ENCODE data around the gene ATPAF1.

DNA sequence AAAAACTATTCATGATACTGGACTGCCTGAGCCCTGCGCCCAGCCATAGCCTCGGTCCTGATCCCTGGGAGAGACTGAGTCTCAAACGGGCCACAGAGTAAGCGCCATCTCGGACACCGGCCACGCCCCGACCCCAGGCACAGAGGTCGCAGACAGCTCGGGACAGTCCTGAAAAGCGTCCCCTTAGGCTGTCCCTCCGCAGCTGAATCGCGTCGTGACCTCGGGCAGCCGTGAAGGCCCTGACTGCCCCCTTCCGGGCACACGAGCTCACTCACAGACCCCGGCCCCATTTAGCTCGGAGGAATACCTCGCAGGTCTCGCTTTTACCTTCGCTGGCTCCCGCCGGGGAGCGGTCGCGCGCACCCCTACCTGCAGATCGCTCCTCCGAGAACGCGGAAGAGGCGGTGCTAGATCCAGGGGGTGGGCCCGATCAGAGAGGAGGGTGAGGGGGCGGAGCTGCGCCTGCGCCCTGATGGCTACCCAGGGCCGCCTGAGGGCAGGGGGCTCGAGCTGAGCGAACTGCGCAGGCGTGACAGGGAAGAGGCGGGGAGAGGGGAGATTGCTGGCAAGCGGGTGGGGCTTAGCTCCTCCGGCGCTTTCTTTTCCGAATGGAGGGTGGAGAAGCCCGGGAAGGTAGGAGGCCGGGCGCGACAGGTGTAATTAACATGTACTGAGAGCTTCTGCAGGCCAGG lies 64.2 kb downstream of the ATPAF1 start, which contains the start of gene MKNK1:
- TF ChIP-seq POLR2A (IDR thresholded peaks at IDR 0.05; ENCODE audit: low read length) (peak; percentile 89), GATA1 (IDR thresholded peaks at IDR 0.05; ENCODE audit: low read depth, low read length) (no peak)
